ENCODE results near the gene OGT. TPM values are rescaled to one million over a fixed set of nuclear protein-coding genes. Genes with fewer than 3 reads are reported as not detected.
"Not testable (repeated sequence)": the region's sequence is repeated elsewhere in the genome, so short reads cannot be mapped to it uniquely, and the experiment has no call there.

The OGT gene
- total and polyA plus RNA-seq, 4 experiments from 2014 or later: 18.3 to 525 (median 277) TPM

DNA sequence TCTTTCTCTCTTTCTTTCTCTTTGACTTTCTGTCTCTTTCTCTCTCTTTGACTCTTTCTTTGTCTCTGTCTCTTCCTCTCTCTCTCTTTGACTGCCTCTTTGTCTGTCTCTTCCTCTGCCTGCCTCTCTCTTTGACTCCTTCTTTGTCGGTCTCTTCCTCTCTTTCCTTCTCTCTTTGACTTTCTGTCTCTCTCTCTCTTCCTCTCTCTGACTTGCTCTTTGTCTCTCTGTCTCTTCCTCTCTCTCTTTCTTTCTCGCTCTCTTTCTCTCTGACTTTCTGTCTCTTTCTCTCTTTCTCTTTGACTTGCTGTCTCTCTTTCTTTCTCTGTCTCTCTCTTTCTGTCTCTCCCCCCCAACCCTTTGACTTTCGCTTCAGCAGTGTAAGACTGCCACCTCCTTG, 36.4 kb upstream of the OGT start:
- DNase-seq: no peak
- Mint-ChIP-seq H3K4me1 (peaks cover 4 to 8% (median 4%) of the 10 kb centered on the region in 4 donors), H3K36me3 (no peaks in the 10 kb centered on the region), H3K27me3 (peaks cover 0 to 1% of the 10 kb centered on the region in 2 donors), H3K27ac (peak overlapping the region in 2 of 7 donors; percentile 68 to 69), H3K4me3 (no peak overlapping the region), H3K9me3 (peaks cover 0 to 2% (median 0%) of the 10 kb centered on the region in 8 donors)
- Histone ChIP-seq H3K36me3 (ENCODE audit: insufficient read depth, low read length) (no peaks in the 10 kb centered on the region), H3K27ac (ENCODE audit: low read depth, low read length) (no peak overlapping the region), H3K4me3 (ENCODE audit: low read length in 2 of 2) (no peak overlapping the region), H3K9me3 (ENCODE audit: control insufficient read depth in 1 of 2, low read length in 2 of 2) (no peaks in the 10 kb centered on the region), H3K27me3 (ENCODE audit: insufficient read depth, low read length) (no peaks in the 10 kb centered on the region), H3K4me1 (ENCODE audit: insufficient read depth, low read length) (peaks cover 8% of the 10 kb centered on the region)
- intact Hi-C loops (cut with micrococcal nuclease): no loop called here
- POLR2A ChIA-PET (ENCODE audit: partially characterized antibody): no interaction called here
- CTCF ChIA-PET (ENCODE audit: partially characterized antibody): no interaction called here

DNA sequence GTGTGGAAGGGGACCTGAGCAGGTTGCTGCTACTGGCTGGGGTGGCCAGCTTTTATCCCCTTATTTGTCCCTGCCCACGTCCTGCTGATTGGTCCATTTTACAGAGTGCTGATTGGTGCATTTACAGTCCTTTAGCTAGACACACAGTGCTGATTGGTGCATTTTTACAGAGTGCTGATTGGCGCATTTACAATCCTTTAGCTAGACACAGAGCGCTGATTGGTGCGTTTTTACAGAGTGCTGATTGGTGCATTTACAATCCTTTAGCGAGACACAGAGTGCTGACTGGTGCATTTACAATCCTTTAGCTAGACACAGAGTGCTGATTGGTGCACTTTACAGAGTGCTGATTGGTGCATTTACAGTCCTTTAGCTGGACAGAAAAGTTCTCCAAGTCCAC, 30.8 kb upstream of the OGT start:
- H3K4me1 Mint-ChIP-seq; intact Hi-C loops (cut with micrococcal nuclease); H3K27me3 ChIP-seq (ENCODE audit: insufficient read depth, low read length); H3K27me3 Mint-ChIP-seq; H3K9me3 ChIP-seq (ENCODE audit: control insufficient read depth in 1 of 2, low read length in 2 of 2); H3K4me3 Mint-ChIP-seq; H3K27ac ChIP-seq (ENCODE audit: low read depth, low read length); CTCF ChIA-PET (ENCODE audit: partially characterized antibody); POLR2A ChIA-PET (ENCODE audit: partially characterized antibody); H3K36me3 Mint-ChIP-seq; H3K27ac Mint-ChIP-seq; H3K36me3 ChIP-seq (ENCODE audit: insufficient read depth, low read length); H3K4me3 ChIP-seq (ENCODE audit: low read length in 2 of 2); H3K9me3 Mint-ChIP-seq; H3K4me1 ChIP-seq (ENCODE audit: insufficient read depth, low read length); DNase-seq: not testable (repeated sequence)

DNA sequence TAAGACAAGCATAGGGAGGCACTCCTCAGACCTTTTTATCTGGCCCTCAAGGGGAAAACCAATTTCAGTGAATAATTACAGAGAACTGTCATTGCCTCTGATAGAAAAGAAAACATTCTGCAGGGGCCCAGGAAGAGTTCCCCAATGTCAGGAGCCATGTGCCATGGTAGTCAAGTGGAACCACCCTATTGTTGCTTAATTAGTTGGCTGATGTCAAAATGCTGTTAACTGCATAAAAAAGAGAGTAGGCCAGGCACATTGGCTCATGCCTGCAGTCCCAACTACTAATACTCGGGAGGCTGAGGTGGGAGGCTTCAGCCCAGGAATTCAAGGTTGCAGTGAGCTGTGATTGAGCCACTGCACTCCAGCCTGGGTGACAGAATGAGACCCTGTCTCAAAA, 28.6 kb upstream of the OGT start:
- intact Hi-C loops (cut with micrococcal nuclease): no loop called here
- Mint-ChIP-seq H3K4me1 (no peaks in the 10 kb centered on the region), H3K27ac (no peak overlapping the region), H3K36me3 (no peaks in the 10 kb centered on the region), H3K4me3 (no peak overlapping the region), H3K9me3 (no peaks in the 10 kb centered on the region), H3K27me3 (no peaks in the 10 kb centered on the region)
- CTCF ChIA-PET (ENCODE audit: partially characterized antibody): interaction anchor here (0.7 kb wide), 1 partner anchor 63 kb away, joined by 3 read pairs; no protein-coding TSS in a partner anchor
- Histone ChIP-seq H3K27ac (ENCODE audit: low read depth, low read length) (no peak overlapping the region), H3K27me3 (ENCODE audit: insufficient read depth, low read length) (no peaks in the 10 kb centered on the region), H3K36me3 (ENCODE audit: insufficient read depth, low read length) (no peaks in the 10 kb centered on the region), H3K4me1 (ENCODE audit: insufficient read depth, low read length) (no peaks in the 10 kb centered on the region), H3K9me3 (ENCODE audit: control insufficient read depth in 1 of 2, low read length in 2 of 2) (no peaks in the 10 kb centered on the region), H3K4me3 (ENCODE audit: low read length in 2 of 2) (no peak overlapping the region)
- no peak for DNase-seq
- POLR2A ChIA-PET (ENCODE audit: partially characterized antibody): no interaction called here

DNA sequence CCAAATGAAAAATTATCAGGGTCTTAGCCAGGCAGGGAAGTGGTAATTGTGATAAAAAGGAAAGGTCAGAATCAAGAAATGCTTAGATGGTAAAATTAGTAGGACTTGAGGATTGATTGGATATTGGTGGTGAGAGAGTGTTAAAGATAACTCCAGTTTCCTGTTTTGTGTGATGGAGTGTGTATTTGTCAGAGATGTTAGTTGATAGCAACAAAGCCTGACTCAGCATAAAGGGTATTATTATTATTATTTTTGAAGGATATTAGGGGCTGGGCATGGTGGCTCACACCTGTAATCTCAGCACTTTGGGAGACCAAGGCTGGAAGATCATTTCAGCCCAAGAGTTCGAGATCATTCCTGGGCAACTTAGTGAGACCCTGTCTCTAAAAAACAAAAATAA, 23.6 kb upstream of the OGT start:
- H3K36me3 ChIP-seq (ENCODE audit: insufficient read depth, low read length): no peaks in the 10 kb centered on the region
- ChIA-PET POLR2A (ENCODE audit: partially characterized antibody) (no interaction called here), CTCF (ENCODE audit: partially characterized antibody) (no interaction called here)
- no peak for DNase-seq
- H3K9me3 ChIP-seq (ENCODE audit: control insufficient read depth in 1 of 2, low read length in 2 of 2): no peaks in the 10 kb centered on the region
- H3K27me3 ChIP-seq (ENCODE audit: insufficient read depth, low read length): no peaks in the 10 kb centered on the region
- no peaks in the 10 kb centered on the region for H3K4me1 ChIP-seq (ENCODE audit: insufficient read depth, low read length)
- Mint-ChIP-seq H3K4me1 (peaks cover 0 to 6% (median 4%) of the 10 kb centered on the region in 4 donors), H3K36me3 (no peaks in the 10 kb centered on the region), H3K9me3 (no peaks in the 10 kb centered on the region), H3K4me3 (no peak overlapping the region), H3K27ac (no peak overlapping the region), H3K27me3 (no peaks in the 10 kb centered on the region)
- H3K27ac ChIP-seq (ENCODE audit: low read depth, low read length): no peak overlapping the region
- no peak overlapping the region for H3K4me3 ChIP-seq (ENCODE audit: low read length in 2 of 2)
- intact Hi-C loops (cut with micrococcal nuclease): no loop called here

DNA sequence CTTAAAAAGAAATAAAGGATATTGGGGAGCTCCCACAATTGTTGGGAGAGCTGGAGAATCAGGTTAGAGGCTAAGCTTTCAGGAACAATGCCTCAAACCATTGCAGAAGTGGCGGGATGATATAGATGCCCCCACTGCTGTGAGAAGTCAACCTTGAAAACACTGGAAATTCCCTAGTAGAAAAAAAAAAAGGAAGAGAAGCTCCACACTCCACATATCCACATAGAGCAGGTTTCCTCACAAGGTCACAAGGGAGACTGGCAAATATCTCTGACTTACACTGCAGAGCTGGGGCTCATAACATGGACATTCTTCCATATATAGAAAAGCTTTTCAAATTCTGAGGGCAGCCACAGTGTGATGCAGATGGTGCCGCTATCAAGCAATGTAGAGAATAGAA, 22.7 kb upstream of the OGT start:
- no peak overlapping the region for H3K4me3 ChIP-seq (ENCODE audit: low read length in 2 of 2)
- H3K36me3 ChIP-seq (ENCODE audit: insufficient read depth, low read length): no peaks in the 10 kb centered on the region
- no peak for DNase-seq
- H3K4me1 Mint-ChIP-seq: peaks cover 4 to 11% (median 9%) of the 10 kb centered on the region in 4 donors
- H3K36me3 Mint-ChIP-seq: no peaks in the 10 kb centered on the region
- H3K27ac ChIP-seq (ENCODE audit: low read depth, low read length): no peak overlapping the region
- H3K27ac Mint-ChIP-seq: no peak overlapping the region
- CTCF ChIA-PET (ENCODE audit: partially characterized antibody): interaction anchor here (0.5 kb wide), 1 partner anchor 880 kb away, joined by 4 read pairs; no protein-coding TSS in a partner anchor
- intact Hi-C loops (cut with micrococcal nuclease): no loop called here
- peaks cover 5% of the 10 kb centered on the region for H3K4me1 ChIP-seq (ENCODE audit: insufficient read depth, low read length)
- POLR2A ChIA-PET (ENCODE audit: partially characterized antibody): interaction anchor here (0.7 kb wide), 1 partner anchor 22 kb away, joined by 4 read pairs; no protein-coding TSS in a partner anchor
- no peaks in the 10 kb centered on the region for H3K9me3 Mint-ChIP-seq
- no peaks in the 10 kb centered on the region for H3K27me3 ChIP-seq (ENCODE audit: insufficient read depth, low read length)
- no peaks in the 10 kb centered on the region for H3K9me3 ChIP-seq (ENCODE audit: control insufficient read depth in 1 of 2, low read length in 2 of 2)
- no peaks in the 10 kb centered on the region for H3K27me3 Mint-ChIP-seq
- no peak overlapping the region for H3K4me3 Mint-ChIP-seq

DNA sequence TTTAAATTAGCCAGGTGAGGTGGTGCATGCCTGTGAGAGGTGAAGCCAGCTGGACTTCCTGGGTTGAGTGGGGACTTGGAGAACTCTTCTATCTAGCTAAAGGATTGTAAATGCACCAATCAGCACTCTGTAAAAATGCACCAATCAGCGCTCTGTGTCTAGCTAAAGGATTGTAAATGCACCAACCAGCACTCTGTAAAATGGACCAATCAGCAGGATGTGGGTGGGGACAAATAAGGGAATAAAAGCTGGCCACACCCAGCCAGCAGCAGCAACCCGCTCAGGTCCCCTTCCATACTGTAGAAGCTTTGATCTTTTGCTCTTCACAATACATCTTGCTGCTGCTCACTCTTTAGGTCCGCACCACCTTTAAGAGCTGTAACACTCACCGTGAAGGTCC, 19.2 kb upstream of the OGT start:
- not testable (repeated sequence) for H3K9me3 Mint-ChIP-seq; H3K27ac ChIP-seq (ENCODE audit: low read depth, low read length); H3K36me3 ChIP-seq (ENCODE audit: insufficient read depth, low read length); H3K27me3 Mint-ChIP-seq; H3K27ac Mint-ChIP-seq; H3K36me3 Mint-ChIP-seq; DNase-seq; H3K4me3 Mint-ChIP-seq; H3K27me3 ChIP-seq (ENCODE audit: insufficient read depth, low read length); H3K4me1 ChIP-seq (ENCODE audit: insufficient read depth, low read length); H3K4me3 ChIP-seq (ENCODE audit: low read length in 2 of 2); H3K9me3 ChIP-seq (ENCODE audit: control insufficient read depth in 1 of 2, low read length in 2 of 2)
- peaks cover 4 to 11% (median 9%) of the 10 kb centered on the region in 4 donors for H3K4me1 Mint-ChIP-seq
- CTCF ChIA-PET (ENCODE audit: partially characterized antibody): interaction anchor here (0.6 to 1.4 kb wide), 3 partner anchors 18 to 128 kb away, joined by 3 read pairs; no protein-coding TSS in a partner anchor
- POLR2A ChIA-PET (ENCODE audit: partially characterized antibody): interaction anchor here (2.6 kb wide), 1 partner anchor 20 kb away, joined by 17 read pairs; the partner anchor contains the start of gene OGT
- intact Hi-C loops (cut with micrococcal nuclease): loop anchor here (2.0 kb wide), 1 partner anchor 19 kb away; the partner anchor contains the start of gene OGT

DNA sequence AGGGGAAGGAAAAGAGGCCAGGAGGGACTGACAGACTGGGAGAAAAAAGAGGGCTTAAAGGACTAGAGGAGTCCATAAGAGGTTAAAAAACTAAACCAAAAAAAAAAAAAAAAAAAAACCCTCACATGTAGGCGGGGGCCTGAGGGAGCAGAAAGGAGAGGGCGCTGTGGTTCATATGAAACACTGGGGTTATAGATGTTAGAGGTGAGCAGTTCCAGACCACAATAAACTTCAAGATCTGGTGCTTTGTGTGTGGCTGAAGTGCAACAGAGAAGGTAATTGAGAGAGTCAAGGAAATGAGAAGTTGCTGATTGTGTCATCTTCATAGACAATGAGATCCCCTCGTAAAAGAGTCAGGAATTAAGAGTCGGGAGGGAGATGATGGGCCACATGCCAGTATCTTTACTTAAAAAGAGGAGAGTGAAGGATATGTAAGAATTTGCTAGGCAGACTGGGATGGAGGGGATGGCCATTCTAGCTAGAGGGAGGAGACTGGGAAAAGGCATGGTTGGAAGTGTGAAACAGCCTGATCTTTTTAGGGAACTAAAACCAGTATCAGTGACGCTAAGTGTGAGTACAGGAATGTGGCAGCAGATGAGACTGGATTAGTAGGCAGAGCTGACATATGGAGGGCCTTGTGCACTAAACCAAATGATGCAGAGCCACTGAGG, 18.4 kb upstream of the OGT start:
- intact Hi-C loops (cut with micrococcal nuclease): loop anchor here (2.0 kb wide), 1 partner anchor 18 kb away; the partner anchor contains the start of gene OGT
- Histone ChIP-seq H3K36me3 (ENCODE audit: insufficient read depth, low read length) (no peaks in the 10 kb centered on the region), H3K9me3 (ENCODE audit: control insufficient read depth in 1 of 2, low read length in 2 of 2) (no peaks in the 10 kb centered on the region), H3K4me3 (ENCODE audit: low read length in 2 of 2) (no peak overlapping the region), H3K27ac (ENCODE audit: low read depth, low read length) (no peak overlapping the region), H3K27me3 (ENCODE audit: insufficient read depth, low read length) (no peaks in the 10 kb centered on the region), H3K4me1 (ENCODE audit: insufficient read depth, low read length) (peaks cover 5% of the 10 kb centered on the region)
- Mint-ChIP-seq H3K27me3 (no peaks in the 10 kb centered on the region), H3K4me3 (peak overlapping the region in 2 of 8 donors; percentile 14 to 56), H3K27ac (peak overlapping the region; percentile 6 to 81 (median 43)), H3K9me3 (peaks cover 0 to 1% (median 0%) of the 10 kb centered on the region in 8 donors), H3K36me3 (no peaks in the 10 kb centered on the region), H3K4me1 (peaks cover 4 to 11% (median 9%) of the 10 kb centered on the region in 4 donors)
- peak; percentile 43 to 63 (median 55) for DNase-seq
- ChIA-PET POLR2A (ENCODE audit: partially characterized antibody) (interaction anchor here (1.1 to 2.6 kb wide), 2 partner anchors 17 to 19 kb away, joined by 3 to 17 read pairs; partner anchors contain the start of gene OGT), CTCF (ENCODE audit: partially characterized antibody) (interaction anchor here (0.6 to 1.4 kb wide), 6 partner anchors 9 to 129 kb away, joined by 3 to 4 read pairs (median 3); no protein-coding TSS in a partner anchor)

Measured in CD4-positive, alpha-beta memory T cell (primary cell).